Left lobe of liver (tissue), 2 donors: ENCODE measurements around the gene CSAD. TPM values are rescaled to one million over a fixed set of nuclear protein-coding genes. Genes with fewer than 3 reads are reported as not detected.
"Not testable (repeated sequence)": the region's sequence is repeated elsewhere in the genome, so short reads cannot be mapped to it uniquely, and the experiment has no call there.

Source experiments
- ATAC-seq: fragments of 200-7000 bp; cut with Tn5 transposase; one replicate; pipeline ENCODE4 v1.9.1; 2020; ENCODE audit warnings: mild to moderate bottlenecking, moderate library complexity
- DNase-seq: peaks from one replicate; pipeline ENCODE4 v3.0.0-alpha.2; 2020; ENCODE audit warnings: low spot score
- total RNA-seq: library from RNA; stranded (reverse); gene quantifications from one replicate; pipeline ENCODE4 v1.2.1, GENCODE V29; 2021
- donor health status: DM: no; HTN: no; CAD: no; lungs with moderate emphysema.
- donor health status: DM: no; HTN: yes; CAD: no.

Gene CSAD
- total RNA-seq, 1 donor from 2014 or later, result 53.6 TPM

- DNase-seq (no peak), ATAC-seq (no peak)
Measured at GRCh38 chr12:53113951-53114350, 66.8 kb downstream of the CSAD start.

GRCh38 chr12:53113136-53113705 lies 67.5 kb downstream of the CSAD start:
- no peak for ATAC-seq
- no peak for DNase-seq

- ATAC-seq, DNase-seq: not testable (repeated sequence)
Measured at GRCh38 chr12:53112431-53112830, 68.3 kb downstream of the CSAD start.

Other genes with a start within 250 kb of the CSAD start
- gene KRT18, start 231.8 kb downstream of the CSAD start, total RNA-seq, result 194 TPM
- gene EIF4B, start 174.5 kb downstream of the CSAD start, total RNA-seq, result 184 TPM
- gene TNS2, start 130.9 kb downstream of the CSAD start, total RNA-seq, result 146 TPM
- gene SPRYD3, start 101.5 kb downstream of the CSAD start, total RNA-seq, result 16.2 TPM
- 5.2 TPM for gene IGFBP6, start 83.3 kb downstream of the CSAD start, total RNA-seq
- 0.25 TPM for gene SOAT2, start 77.4 kb downstream of the CSAD start, total RNA-seq
- gene ZNF740, start 203 bp downstream of the CSAD start, total RNA-seq, result 25.9 TPM
- gene ITGB7, start 26.3 kb upstream of the CSAD start, total RNA-seq, result 8.6 TPM
- gene RARG, start 51.3 kb upstream of the CSAD start, total RNA-seq, result 2.5 TPM
- gene ESPL1, start 87.4 kb upstream of the CSAD start, total RNA-seq, result 0.73 TPM
- 114 TPM for gene PFDN5, start 114.6 kb upstream of the CSAD start, total RNA-seq
- 24.0 TPM for gene MYG1, start 118.8 kb upstream of the CSAD start, total RNA-seq
- 28.2 TPM for gene AAAS, start 140.7 kb upstream of the CSAD start, total RNA-seq
- gene SP7, start 155.4 kb upstream of the CSAD start, total RNA-seq, result not detected
- gene SP1, start 199.3 kb upstream of the CSAD start, total RNA-seq, result 24.5 TPM
- gene AMHR2, start 242.9 kb upstream of the CSAD start, total RNA-seq, result 0.78 TPM